Measurements from ENCODE around the gene CACNA1E.

DNA sequence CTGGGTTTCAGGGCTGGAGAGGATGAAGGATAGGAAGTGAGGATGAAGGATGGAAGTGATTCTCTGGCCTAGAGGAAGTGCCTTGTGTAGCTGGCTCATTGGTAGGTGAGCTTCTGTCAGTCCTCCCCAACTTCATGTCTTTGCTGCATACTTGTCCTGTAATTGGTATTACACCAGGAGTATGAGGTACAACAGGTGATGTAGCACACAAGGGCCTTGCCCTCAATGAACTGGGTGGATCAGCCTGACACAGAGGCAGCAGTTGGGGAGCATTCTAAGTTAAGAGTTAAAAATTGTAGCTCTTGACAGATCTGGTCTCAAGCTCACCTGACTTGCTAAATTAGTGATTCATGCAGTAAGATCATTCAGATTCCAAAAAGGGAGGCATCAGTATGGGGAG, 37.9 kb upstream of the CACNA1E start:
- TF ChIP-seq POLR2AphosphoS5 (IDR thresholded peaks at IDR 0.05; ENCODE audit: low read depth, low read length) (no peak), ZBTB1 (CRISPR knock-in tag; IDR thresholded peaks at IDR 0.05; ENCODE audit: borderline replicate concordance) (no peak), ZNF510 (CRISPR knock-in tag; IDR thresholded peaks at IDR 0.05; ENCODE audit: low read depth) (no peak), HNRNPLL (IDR thresholded peaks at IDR 0.05; ENCODE audit: low read depth, low read length, poor library complexity, severe bottlenecking) (no peak), CREB1 (IDR thresholded peaks at IDR 0.05) (no peak), CREB1 (CRISPR knock-in tag; IDR thresholded peaks at IDR 0.05) (no peak), POLR2A (IDR thresholded peaks at IDR 0.05; ENCODE audit: insufficient read depth in 1 of 2, low read depth in 2 of 2, low read length in 2 of 2) (no peak)
- TF ChIP-seq, protein P1, sequence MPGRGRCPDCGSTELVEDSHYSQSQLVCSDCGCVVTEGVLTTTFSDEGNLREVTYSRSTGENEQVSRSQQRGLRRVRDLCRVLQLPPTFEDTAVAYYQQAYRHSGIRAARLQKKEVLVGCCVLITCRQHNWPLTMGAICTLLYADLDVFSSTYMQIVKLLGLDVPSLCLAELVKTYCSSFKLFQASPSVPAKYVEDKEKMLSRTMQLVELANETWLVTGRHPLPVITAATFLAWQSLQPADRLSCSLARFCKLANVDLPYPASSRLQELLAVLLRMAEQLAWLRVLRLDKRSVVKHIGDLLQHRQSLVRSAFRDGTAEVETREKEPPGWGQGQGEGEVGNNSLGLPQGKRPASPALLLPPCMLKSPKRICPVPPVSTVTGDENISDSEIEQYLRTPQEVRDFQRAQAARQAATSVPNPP (CRISPR knock-in tag; IDR thresholded peaks at IDR 0.05), result no peak

All from HepG2 (cell line).